CD1c-positive myeloid dendritic cell (primary cell): ENCODE measurements around the gene TNIP2.
A peak's percentile ranks its signal among the peaks of the same experiment; 100 is the strongest.

Experiments used
- DNase-seq: peaks from one replicate; pipeline ENCODE4 v3.0.0-alpha.2; 2016; ENCODE audit errors: extremely low spot score

The TNIP2 gene

GRCh38 chr4:2755821-2756690 lies at the start of gene TNIP2:
TNIP2 (minus strand) TSS chr4:2756336; CDS start chr4:2756289, 47 bp downstream.
- DNase-seq = peak; percentile 85

- no peak for DNase-seq
Observed at GRCh38 chr4:2804973-2805501, 48.9 kb upstream of the TNIP2 start.

GRCh38 chr4:2804449-2804972 lies 48.4 kb upstream of the TNIP2 start:
- DNase-seq = no peak

GRCh38 chr4:2803624-2804448 lies 47.7 kb upstream of the TNIP2 start:
- peak; percentile 91 for DNase-seq

- no peak for DNase-seq
Observed at GRCh38 chr4:2802618-2803531, 46.7 kb upstream of the TNIP2 start.

- DNase-seq = peak; percentile 95
Observed at GRCh38 chr4:2800691-2801596, 44.8 kb upstream of the TNIP2 start.

- DNase-seq = no peak
Observed at GRCh38 chr4:2799971-2800690, 44.0 kb upstream of the TNIP2 start.

- peak; percentile 51 for DNase-seq
Observed at GRCh38 chr4:2799224-2799911, 43.2 kb upstream of the TNIP2 start.

- peak; percentile 92 for DNase-seq
Observed at GRCh38 chr4:2798399-2799223, 42.5 kb upstream of the TNIP2 start.

GRCh38 chr4:2797545-2798305 lies 41.6 kb upstream of the TNIP2 start:
- no peak for DNase-seq

GRCh38 chr4:2796849-2797544 lies 40.9 kb upstream of the TNIP2 start:
- DNase-seq = no peak

GRCh38 chr4:2795893-2796848 lies 40.0 kb upstream of the TNIP2 start:
- DNase-seq = no peak

- no peak for DNase-seq
Observed at GRCh38 chr4:2795300-2795892, 39.3 kb upstream of the TNIP2 start.

GRCh38 chr4:2794486-2795299 lies 38.6 kb upstream of the TNIP2 start:
- peak; percentile 78 for DNase-seq
